Effector memory CD4-positive, alpha-beta T cell (primary cell): ENCODE data around the gene OPALIN.

Experiments
- DNase-seq, 3 donors: peaks; one replicate each; pipeline ENCODE4 v3.0.0-alpha.2; 2020
- H3K27ac ChIP-seq: 2 replicates; pipeline ENCODE4 v1.7.0; 2013; ENCODE audit warnings: mild to moderate bottlenecking, low read length, moderate library complexity; ENCODE audit not compliant: insufficient read depth, poor library complexity, severe bottlenecking
- H3K27me3 ChIP-seq: replicated peaks from 2 replicates; pipeline ENCODE4 v1.7.0; 2013; ENCODE audit warnings: mild to moderate bottlenecking, low read length; ENCODE audit not compliant: insufficient read depth, control insufficient read depth, poor library complexity, severe bottlenecking
- H3K36me3 ChIP-seq: 2 replicates; pipeline ENCODE4 v1.7.0; 2013; ENCODE audit warnings: mild to moderate bottlenecking, low read length, moderate library complexity; ENCODE audit not compliant: control insufficient read depth, insufficient read depth
- H3K4me1 ChIP-seq: 2 replicates; pipeline ENCODE4 v1.7.0; 2013; ENCODE audit warnings: low read length, mild to moderate bottlenecking; ENCODE audit not compliant: control insufficient read depth, insufficient read depth, poor library complexity, severe bottlenecking
- H3K4me3 ChIP-seq: 2 replicates; pipeline ENCODE4 v1.7.0; 2013; ENCODE audit warnings: low read length, low read depth, mild to moderate bottlenecking; ENCODE audit not compliant: insufficient read depth, poor library complexity, severe bottlenecking
- H3K9me3 ChIP-seq: 2 replicates; pipeline ENCODE4 v1.7.0; 2013; ENCODE audit warnings: mild to moderate bottlenecking, low read length, moderate library complexity; ENCODE audit not compliant: control insufficient read depth

Gene OPALIN

DNA sequence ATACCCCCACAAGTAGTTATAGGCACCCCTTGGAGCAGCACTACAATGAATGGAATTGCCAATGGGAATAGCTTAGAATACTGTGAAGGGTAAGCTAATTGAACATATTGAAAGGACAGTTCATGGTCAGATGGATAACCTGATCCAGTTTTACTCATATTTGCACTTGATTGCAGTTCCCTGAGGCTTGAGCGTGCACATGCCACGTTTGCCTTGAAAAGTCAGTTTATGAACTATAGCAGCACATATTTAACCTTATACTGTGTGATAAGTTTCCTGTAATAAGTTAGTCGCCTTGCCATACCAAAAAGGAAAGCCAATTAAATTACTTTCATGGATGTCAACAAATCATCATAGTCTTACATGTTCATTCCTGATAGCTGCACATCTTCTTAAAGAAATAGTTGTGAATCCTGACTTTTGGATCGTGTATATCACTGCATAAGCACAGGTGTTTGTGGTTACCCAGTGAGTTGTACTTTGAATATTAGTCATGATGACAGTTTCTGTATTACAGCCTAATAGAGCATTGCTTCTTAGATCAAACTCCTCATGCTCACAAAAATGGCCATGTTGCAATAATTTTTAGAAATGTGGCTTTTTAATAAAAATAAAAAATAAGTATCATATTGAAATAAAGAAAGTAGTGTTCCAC is 33.0 kb downstream of the OPALIN start:
- H3K4me1 ChIP-seq: no peaks in the 10 kb centered on the region
- DNase-seq: no peak
- no peak overlapping the region for H3K4me3 ChIP-seq
- H3K36me3 ChIP-seq: no peaks in the 10 kb centered on the region
- H3K27me3 ChIP-seq: no peaks in the 10 kb centered on the region
- H3K27ac ChIP-seq: no peak overlapping the region
- H3K9me3 ChIP-seq: no peaks in the 10 kb centered on the region

DNA sequence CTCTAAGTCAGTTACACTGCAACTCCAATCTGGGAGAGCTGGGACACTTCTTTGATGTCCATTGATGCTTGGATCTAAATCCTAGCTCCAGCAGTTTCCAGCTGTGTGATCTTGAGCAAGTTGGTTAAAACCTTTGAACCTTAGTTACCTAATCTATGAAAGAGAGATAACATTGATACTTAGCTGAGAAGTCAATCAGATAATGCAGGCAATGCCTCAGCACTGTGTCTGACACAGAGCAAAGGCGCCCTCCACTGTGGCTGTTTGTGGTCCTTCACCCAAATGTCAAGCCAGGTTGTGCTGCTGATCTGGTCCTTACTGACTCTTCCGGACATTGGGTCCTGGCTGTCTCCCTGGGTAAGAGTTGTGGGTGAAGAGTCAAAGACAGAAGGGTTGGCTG is 34.4 kb downstream of the OPALIN start:
- no peak for DNase-seq
- Histone ChIP-seq H3K27me3 (no peaks in the 10 kb centered on the region), H3K4me3 (no peak overlapping the region), H3K9me3 (no peaks in the 10 kb centered on the region), H3K4me1 (no peaks in the 10 kb centered on the region), H3K27ac (no peak overlapping the region), H3K36me3 (no peaks in the 10 kb centered on the region)

DNA sequence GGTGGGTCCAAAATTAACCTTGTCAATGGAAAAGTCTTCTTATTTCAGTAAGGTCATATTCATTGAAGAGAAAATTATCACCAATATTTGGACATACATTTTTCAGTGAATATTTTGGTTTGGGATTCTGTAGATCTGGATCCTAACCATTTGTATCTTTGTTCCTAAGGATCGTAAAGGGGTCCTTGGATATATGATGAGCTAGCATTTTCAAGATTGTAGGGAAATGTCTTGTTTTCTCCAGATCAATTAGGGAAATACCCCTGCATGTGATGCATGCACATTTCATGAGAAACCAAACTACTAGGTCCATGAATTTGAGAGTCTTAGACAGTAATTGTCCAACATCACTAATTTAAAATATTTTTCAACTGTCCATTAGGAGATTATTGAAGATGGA is 36.5 kb downstream of the OPALIN start:
- no peaks in the 10 kb centered on the region for H3K36me3 ChIP-seq
- DNase-seq: no peak
- no peaks in the 10 kb centered on the region for H3K9me3 ChIP-seq
- no peak overlapping the region for H3K27ac ChIP-seq
- H3K27me3 ChIP-seq: no peaks in the 10 kb centered on the region
- H3K4me1 ChIP-seq: no peaks in the 10 kb centered on the region
- no peak overlapping the region for H3K4me3 ChIP-seq

DNA sequence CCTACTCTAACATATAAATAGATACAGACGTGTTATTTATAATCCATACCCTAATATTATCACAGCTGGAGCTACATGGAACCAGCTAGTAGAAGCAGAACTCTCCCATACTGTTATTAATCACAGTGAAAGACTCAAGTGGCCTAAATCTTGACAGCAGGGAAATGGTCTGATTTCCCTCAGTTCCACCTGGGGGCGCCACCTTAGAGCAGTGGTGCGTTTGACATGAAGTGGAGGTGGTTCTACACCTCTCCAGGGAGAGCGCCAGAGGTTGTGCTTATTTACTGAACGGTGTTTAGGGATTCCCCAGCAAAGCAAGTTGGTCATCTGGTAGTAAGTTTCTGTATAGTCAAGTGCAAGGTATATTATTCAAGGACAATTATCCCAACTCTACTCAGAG is 37.0 kb downstream of the OPALIN start:
- no peak for DNase-seq
- H3K36me3 ChIP-seq: no peaks in the 10 kb centered on the region
- no peaks in the 10 kb centered on the region for H3K27me3 ChIP-seq
- H3K27ac ChIP-seq: no peak overlapping the region
- H3K9me3 ChIP-seq: no peaks in the 10 kb centered on the region
- H3K4me3 ChIP-seq: no peak overlapping the region
- no peaks in the 10 kb centered on the region for H3K4me1 ChIP-seq

DNA sequence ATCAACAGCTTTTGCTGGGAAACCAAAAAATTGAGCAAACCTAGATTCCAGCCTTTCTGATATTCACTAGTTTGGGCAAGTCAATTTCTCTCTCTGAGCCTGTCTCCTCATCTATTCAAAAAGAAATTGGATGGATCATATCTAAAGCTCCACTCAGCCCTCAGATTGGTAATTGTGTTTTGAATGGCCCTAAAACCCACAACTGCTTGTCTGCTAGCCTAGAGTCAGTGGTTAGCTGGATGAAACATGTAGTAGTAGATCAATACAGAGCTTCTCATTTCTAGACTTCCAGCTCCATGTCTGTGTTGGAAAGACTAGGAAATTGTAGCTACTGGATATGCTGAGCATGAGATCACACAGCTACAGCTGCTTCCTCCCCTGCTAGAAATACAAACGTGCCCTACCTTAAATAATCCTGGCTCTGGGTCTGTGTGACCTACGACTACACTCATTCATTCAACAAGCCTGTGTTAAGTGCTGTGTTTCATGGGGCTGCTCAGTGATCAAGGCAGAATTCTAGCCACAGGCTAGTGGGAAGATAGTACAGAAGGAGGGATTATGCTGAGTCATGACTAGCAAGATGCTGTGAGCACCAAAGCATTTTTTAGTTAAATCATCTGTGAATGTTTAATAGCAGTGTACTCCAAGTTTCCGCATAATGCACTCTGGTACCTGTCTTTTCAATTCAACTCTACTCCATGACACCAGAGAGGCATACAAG is 38.9 kb downstream of the OPALIN start:
- DNase-seq: no peak

DNA sequence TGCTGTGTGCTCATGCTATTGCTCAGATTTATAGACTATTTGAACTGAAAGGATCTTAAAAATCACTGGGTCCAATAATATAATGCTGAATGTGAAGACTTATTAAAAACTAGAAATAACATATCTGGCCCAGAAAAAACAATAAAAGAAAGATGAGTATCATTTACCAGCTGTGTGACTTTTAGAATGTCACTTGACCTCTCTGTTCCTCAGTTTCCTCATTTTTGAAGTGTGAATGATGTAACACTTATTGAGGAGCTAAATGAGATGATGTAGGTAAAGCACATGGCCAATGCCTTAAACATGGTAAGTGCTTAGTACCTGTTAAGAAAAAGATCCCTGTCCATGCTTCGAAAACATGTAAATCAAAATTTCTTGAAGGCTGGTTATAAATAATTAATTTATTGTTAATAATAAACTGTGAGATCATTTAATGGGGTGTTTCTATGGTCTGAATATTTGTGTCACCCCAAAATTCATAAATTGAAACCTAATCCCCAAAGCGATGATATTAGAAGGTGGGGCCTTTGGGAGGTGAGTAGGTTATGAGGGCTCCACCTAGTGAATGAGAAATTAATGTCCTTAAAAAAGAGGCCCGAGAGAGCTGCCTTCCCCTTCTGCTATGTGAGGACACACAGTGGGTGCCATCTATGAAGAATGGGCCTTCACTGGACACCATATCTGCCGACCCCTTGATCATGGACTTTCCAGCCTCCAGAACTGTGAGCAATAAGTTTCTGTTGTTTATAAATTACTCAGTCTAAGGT is 41.6 kb downstream of the OPALIN start:
- no peak for DNase-seq
- no peaks in the 10 kb centered on the region for H3K4me1 ChIP-seq

More for the DNA sequence above, 38.9 kb downstream of the OPALIN start:
- Histone ChIP-seq H3K27me3 (no peaks in the 10 kb centered on the region), H3K4me3 (no peak overlapping the region), H3K27ac (no peak overlapping the region), H3K4me1 (no peaks in the 10 kb centered on the region), H3K9me3 (no peaks in the 10 kb centered on the region), H3K36me3 (no peaks in the 10 kb centered on the region)

DNA sequence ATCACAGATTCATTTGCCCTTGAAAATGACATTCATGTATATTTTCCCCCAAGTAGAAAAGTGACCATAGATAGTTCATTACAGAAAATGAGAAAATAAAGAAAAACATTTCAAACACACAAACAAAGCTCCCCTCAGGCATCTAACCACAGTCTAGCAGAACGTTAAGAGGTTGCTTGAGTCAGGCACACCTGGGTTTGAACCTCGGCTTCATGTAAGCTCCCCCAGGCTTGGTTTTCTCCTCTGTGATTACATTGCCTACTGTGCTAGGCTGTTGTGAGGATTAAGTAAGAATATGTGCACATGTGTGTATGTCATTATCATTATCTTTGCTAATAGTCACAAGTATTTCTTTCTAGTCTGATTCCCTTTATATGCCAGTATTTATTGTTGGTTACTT is 45.5 kb downstream of the OPALIN start:
- no peaks in the 10 kb centered on the region for H3K9me3 ChIP-seq
- no peak for DNase-seq
- H3K27me3 ChIP-seq: no peaks in the 10 kb centered on the region

More for the DNA sequence above, 41.6 kb downstream of the OPALIN start:
- Histone ChIP-seq H3K4me3 (no peak overlapping the region), H3K36me3 (no peaks in the 10 kb centered on the region), H3K27ac (no peak overlapping the region), H3K9me3 (no peaks in the 10 kb centered on the region), H3K27me3 (no peaks in the 10 kb centered on the region)

DNA sequence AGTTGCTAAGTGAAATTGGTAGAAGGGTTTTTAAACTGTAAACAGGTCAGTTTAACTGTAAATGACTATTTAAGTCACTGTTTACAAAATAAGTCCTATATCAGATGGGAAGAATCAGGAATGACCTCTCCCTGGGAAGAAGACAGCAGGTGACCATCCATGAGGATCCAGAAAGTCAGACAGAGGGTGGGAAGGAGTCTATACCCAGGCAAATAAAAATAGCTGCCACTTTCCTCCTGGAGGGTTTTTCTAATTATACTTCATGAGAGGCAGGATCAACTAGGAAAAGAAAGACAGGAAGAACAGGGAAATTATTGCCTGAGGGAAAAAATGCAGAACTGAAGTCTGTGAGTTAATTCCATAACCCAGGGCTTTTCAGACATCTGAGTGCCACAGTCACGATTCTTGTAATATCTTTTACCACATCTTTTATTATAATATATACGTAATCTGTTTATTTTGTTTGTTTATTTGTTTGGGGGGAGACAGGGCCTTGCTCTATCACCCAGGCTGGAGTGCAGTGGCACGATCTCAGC is 47.6 kb downstream of the OPALIN start:
- Histone ChIP-seq H3K36me3 (no peaks in the 10 kb centered on the region), H3K4me1 (no peaks in the 10 kb centered on the region), H3K4me3 (no peak overlapping the region), H3K9me3 (no peaks in the 10 kb centered on the region), H3K27ac (no peak overlapping the region), H3K27me3 (no peaks in the 10 kb centered on the region)
- DNase-seq: no peak

More for the DNA sequence above, 45.5 kb downstream of the OPALIN start:
- H3K36me3 ChIP-seq: no peaks in the 10 kb centered on the region
- H3K4me1 ChIP-seq: no peaks in the 10 kb centered on the region
- H3K4me3 ChIP-seq: no peak overlapping the region
- H3K27ac ChIP-seq: no peak overlapping the region

DNA sequence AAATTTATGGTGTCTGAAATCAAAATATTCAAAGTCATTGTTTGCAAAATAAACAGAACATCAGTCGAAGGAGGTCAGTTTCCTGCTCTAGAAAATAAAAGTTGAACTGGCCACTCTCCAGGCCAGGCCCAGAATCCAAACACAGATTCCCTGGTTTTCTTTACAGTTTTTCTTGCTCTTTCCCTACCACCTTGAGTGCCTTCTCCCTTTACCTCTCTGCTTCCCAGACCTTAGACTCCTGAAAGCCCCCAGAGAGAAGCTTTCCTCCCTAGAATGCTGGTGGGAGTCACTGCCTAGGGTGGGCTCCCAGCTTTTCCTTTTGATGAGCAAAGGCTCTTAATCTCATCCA is 48.5 kb downstream of the OPALIN start:
- Histone ChIP-seq H3K36me3 (no peaks in the 10 kb centered on the region), H3K27ac (no peak overlapping the region), H3K4me1 (no peaks in the 10 kb centered on the region), H3K9me3 (no peaks in the 10 kb centered on the region), H3K4me3 (no peak overlapping the region), H3K27me3 (no peaks in the 10 kb centered on the region)
- DNase-seq: no peak
